NCI-H128 (cell line): ENCODE results near the gene DDTL.
"Not testable (repeated sequence)": the region's sequence is repeated elsewhere in the genome, so short reads cannot be mapped to it uniquely, and the experiment has no call there.

Experiments
- DNase-seq: peaks from one replicate; lab custom pipeline; 2025; ENCODE audit not compliant: unreplicated experiment; lab: John Stamatoyannopoulos, UW

The DDTL gene

GRCh38 chr22:23966568-23966967 is at the start of gene DDTL:
Gene DDTL, plus strand, starts transcription at chr22:23966888. Its CDS starts 27 bp downstream, at chr22:23966915.
- not testable (repeated sequence) for DNase-seq

DNA sequence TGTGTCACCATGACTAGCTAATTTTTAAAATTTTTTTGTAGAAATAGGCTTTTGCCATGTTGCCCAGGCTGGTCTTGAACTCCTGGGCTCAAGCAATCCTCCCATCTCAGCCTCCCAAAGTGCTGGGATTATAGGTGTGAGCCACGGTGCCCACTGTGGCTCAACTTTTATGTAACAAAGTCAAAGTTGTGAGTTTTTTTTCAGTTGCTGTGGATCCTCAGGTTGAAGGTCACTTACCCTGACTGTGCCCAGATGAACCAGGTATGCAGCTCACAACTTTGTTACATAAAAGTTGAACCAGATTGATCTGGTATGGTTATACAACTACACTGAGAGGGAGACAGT is 46.4 kb upstream of the DDTL start:
- DNase-seq, result not testable (repeated sequence)

DNA sequence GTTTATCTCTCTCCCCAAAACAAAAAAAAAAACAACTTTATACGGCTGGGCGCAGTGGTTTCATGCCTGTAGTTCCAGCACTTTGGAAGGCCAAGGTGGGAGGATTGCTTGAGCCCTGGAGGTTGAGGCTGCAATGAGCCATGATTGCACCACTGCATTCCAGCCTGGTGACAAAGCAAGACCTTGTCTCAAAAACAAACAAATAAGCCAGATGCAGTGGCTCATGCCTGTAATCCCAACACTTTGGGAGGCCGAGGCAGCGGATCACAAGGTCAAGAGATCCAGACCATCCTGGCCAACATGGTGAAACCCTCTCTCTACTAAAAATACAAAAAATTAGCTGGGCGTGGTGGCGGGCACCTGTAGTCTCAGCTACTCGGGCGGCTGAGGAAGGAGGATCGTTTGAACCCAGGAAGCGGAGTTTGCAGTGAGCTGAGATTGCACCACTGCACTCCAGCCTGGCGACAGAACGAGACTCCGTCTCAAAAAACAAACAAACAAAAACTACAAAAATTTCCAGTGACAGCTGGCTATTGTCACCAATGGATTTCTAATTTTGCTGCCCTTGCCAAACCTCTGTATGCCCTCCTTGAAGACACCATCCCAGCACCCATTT is 45.0 kb upstream of the DDTL start:
- DNase-seq, result not testable (repeated sequence)

DNA sequence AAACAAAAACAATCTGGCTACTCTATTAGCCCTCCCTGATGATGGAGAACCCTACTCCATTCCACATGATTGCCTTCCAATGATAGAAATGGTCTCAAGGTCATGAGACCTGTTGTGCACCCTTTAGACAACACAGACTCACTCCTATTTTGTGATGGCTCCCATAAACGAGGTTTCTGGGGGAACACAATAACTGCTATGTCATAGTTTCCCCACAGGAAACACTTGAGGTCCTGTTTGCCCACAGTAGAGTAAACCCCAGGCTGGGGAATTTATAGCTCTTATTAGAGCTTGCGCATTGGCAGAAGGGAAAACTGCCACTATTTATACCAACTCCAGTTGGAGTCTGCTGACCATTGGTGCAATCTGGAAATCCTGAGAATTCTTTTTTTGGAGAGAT is 43.8 kb upstream of the DDTL start:
- DNase-seq, result no peak

GRCh38 chr22:23925020-23925606 is 41.6 kb upstream of the DDTL start:
- no peak for DNase-seq

- DNase-seq, result no peak
Observed at GRCh38 chr22:23926561-23926960, 40.1 kb upstream of the DDTL start.

DNA sequence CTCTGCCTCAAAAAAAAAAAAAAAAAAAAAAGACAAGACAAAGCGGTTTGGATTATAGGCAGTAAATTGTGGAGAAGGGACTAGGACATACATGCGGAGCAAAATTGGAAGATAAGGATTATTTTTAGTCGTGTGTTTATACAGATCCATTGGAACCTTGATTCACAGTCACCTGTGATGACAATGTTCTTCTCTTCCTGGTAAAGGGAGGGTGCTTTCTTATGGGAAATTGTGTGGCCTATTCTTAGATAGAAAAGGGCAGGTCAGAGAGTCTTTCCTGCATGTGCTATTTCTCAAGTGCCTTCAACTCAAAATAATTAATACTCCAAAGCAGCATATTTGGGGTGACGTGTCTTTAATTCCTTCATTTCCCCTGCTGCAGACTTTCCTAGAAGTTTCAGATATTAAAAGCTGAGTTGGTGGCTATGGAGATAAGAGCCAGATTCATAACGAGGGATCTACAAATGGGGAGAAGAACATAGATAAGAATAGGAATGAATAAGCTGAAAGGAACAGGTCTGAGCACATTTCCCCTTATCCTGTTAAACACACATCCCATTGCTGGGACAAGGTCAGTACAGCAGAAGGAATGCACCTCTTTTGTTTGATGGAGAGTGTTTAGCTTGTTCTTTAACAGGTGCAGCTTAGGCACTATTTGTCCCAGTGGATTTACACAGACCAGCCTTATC is 28.2 kb upstream of the DDTL start:
- no peak for DNase-seq

DNA sequence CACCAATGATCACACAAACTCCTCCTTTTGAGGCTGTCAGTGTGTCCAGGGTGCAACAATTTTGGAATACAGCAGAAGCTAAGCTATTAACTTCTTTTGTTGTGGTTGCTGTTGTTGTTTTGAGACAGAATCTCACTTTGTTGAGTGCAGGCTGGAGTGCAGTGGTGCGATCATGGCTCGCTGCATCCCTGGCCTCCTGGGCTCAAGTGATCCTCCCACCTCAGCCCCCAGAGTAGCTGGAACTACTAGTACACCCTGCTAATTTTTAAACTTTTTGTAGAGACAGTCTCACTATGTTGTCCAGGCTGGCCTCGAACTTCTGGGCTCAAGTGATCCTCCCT is 27.7 kb upstream of the DDTL start:
- no peak for DNase-seq

- DNase-seq, result not testable (repeated sequence)
Observed at GRCh38 chr22:23940166-23940565, 26.5 kb upstream of the DDTL start.

DNA sequence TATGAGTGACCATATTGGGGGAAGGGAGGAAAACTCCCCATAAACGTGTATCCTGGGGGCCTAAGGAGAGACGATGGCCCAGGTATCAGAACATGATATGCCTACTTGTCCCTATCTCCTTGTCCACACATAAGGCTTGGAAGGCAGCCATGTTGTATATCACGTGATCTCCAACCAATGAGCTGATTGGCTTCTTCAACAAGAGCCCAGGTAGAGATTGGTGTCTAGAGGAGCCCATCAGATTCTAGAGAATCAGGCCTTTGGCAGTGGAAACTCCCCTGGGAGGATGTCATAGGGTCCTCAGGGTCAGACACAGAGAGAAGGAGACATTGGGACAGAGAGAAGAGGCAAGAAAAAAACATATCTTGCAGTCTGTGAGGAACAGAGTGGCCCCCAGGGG is 19.3 kb upstream of the DDTL start:
- DNase-seq, result not testable (repeated sequence)

DNA sequence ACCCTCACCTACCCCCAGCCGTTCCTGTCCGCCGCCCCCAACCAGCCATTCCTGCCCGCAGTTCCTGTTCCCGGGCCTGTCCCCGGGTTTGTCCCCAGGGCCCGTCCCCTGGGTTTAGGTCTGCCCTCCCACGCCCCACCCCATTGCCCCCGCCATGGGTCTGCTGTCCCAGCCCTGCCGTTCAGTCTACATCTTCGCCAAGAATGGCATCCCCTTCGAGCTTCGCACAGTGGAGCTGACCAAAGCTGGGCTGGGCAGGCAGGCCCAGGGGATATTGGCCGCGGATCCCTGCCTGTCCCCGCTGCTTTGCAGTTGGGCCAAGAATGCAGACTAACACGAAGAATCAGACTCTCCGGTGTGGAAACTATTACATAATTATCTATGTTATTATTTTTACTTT is 16.9 kb upstream of the DDTL start:
- DNase-seq, result not testable (repeated sequence)

- not testable (repeated sequence) for DNase-seq
Observed at GRCh38 chr22:23951383-23951782, 15.3 kb upstream of the DDTL start.

DNA sequence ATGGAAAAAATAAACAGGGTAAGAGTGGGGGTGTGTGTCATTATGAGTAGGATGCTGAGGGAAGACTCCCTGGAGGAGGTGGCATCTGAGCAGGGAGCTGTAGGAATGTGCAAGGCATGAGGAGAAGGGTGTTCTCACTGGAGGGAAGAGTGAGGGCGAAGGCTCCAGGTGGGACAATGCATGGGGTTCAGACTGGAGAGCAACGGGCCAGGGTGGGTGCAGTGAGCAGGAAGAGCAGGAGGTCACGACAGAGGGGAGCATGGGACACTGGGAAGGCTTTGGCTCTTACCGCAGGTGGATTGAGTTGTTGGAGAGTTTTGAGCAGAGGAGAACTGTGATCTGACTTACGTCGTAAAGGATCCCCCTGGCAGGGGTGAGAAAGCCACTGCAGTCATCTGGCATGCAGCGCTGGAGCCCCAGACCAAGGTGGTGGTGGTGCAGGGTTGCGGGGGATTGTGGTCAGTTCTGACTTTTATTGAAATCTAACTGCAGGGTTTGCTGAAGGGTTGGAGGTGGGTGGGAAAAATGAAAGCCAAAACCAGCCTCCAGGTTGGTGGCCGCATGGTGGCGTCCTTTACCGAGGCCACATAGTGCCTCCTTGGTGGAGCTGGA is 13.8 kb upstream of the DDTL start:
- DNase-seq, result not testable (repeated sequence)

- DNase-seq, result not testable (repeated sequence)
Observed at GRCh38 chr22:23953485-23953884, 13.2 kb upstream of the DDTL start.

- not testable (repeated sequence) for DNase-seq
Observed at GRCh38 chr22:23954193-23954990, 12.3 kb upstream of the DDTL start.

DNA sequence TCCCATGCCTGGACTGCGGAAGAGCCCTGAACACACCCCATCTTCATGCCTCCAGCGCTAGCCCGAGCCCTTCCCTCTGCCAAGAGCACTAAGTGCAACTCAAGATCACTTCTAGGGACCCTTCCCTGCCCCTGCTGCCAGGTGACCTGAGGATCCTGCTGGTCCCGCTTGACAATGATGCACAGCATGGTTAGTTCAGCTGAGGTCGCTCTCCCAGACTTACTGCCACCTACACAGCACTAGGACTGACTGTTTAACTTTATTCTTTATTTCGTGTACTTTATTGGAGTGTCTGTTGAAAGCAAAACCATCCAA is 11.7 kb upstream of the DDTL start:
- DNase-seq, result not testable (repeated sequence)

GRCh38 chr22:23955886-23956285 is 10.8 kb upstream of the DDTL start:
- not testable (repeated sequence) for DNase-seq

- peak; percentile 50 for DNase-seq
Observed at GRCh38 chr22:23956301-23956900, 10.3 kb upstream of the DDTL start.

GRCh38 chr22:23961084-23961771 is 5.5 kb upstream of the DDTL start, which contains the start of gene GSTT2B:
Gene GSTT2B, minus strand, starts transcription at chr22:23961195. Its CDS starts 64 bp downstream, at chr22:23961131.
- not testable (repeated sequence) for DNase-seq

DNA sequence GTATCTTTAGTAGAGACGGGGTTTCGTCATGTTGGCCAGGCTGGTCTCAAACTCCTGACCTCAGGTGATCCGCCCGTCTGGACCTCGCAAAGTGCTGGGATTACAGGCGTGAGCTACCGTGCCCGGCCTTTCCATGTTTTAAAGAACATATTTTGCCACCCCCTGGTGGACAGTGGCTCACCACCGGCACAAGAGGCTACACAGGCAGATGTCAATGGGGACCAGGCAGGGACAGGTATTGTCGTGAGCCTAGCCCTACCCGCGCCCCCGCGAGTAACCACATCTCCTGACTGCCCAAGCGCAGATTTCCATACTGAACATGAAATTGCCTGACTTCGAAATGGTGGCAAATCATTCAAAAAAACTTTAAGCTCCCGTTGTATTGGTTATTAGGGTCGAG is 594 bp upstream of the DDTL start:
- not testable (repeated sequence) for DNase-seq
